ENCODE data around the gene DEFB123. TPM values are rescaled to one million over a fixed set of nuclear protein-coding genes. Genes with fewer than 3 reads are reported as not detected.

Gene DEFB123
- total RNA-seq, 1 donor from 2014 or later: not detected

DNA sequence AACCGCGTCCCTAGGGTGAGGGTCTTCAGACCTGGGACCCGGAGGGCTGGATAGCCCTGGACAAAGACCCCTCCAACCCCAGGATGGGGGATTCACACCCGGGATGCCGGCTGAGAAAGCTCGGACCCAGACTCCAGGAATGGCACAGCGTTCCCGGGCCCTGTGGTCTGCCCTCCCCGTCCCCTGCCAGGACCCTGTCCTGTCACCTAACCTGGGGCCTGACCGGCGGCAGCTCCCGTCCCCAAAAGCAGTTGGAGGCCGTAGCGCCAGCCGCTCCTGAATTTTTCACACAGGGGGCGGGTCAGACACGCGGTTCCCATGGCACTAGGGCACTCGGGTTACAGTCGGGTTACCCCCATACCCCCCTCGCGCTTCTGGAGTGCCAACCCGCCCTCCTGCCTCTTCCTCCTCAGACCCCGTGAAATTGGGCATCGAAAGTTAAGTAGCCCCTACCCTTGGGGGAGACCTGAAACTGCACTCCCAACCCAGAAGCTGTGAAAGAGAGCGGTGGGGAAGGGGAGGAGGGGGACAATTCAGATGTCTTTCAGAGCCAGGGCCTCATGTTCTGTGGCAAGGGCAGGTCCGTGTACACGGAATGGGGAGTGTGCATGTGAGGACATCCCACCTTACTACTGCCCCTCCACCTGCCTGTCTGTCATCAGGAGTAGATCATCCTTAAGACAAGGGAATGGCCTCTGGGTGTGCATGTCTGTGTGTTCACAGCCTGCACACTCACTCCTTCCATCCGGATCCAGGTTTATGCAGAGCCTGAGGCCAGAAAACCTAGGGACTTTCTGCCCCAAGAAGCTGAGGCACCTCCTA lies 35.3 kb downstream of the DEFB123 start:
- Mint-ChIP-seq H3K4me1 (ENCODE audit: low read depth) (no peaks in the 10 kb centered on the region), H3K4me3 (ENCODE audit: low read depth) (no peak overlapping the region), H3K27ac (no peak overlapping the region), H3K27me3 (peaks cover 8% of the 10 kb centered on the region), H3K36me3 (ENCODE audit: insufficient read depth) (peaks cover 6% of the 10 kb centered on the region), H3K9me3 (ENCODE audit: low read depth) (peaks cover 43% of the 10 kb centered on the region)
- no peak for TF ChIP-seq CTCF (IDR thresholded peaks at IDR 0.05; ENCODE audit: unreplicated experiment)
- no peak for DNase-seq (ENCODE audit: low spot score, unreplicated experiment)

GRCh38 chr20:31476294-31476585 lies 35.8 kb downstream of the DEFB123 start:
- peaks cover 6% of the 10 kb centered on the region for H3K36me3 Mint-ChIP-seq (ENCODE audit: insufficient read depth)
- H3K27ac Mint-ChIP-seq: no peak overlapping the region
- H3K9me3 Mint-ChIP-seq (ENCODE audit: low read depth): peaks cover 45% of the 10 kb centered on the region
- no peaks in the 10 kb centered on the region for H3K4me1 Mint-ChIP-seq (ENCODE audit: low read depth)
- no peak overlapping the region for H3K4me3 Mint-ChIP-seq (ENCODE audit: low read depth)
- no peak for DNase-seq (ENCODE audit: low spot score, unreplicated experiment)
- H3K27me3 Mint-ChIP-seq: peaks cover 8% of the 10 kb centered on the region
- TF ChIP-seq CTCF (IDR thresholded peaks at IDR 0.05; ENCODE audit: unreplicated experiment): no peak

DNA sequence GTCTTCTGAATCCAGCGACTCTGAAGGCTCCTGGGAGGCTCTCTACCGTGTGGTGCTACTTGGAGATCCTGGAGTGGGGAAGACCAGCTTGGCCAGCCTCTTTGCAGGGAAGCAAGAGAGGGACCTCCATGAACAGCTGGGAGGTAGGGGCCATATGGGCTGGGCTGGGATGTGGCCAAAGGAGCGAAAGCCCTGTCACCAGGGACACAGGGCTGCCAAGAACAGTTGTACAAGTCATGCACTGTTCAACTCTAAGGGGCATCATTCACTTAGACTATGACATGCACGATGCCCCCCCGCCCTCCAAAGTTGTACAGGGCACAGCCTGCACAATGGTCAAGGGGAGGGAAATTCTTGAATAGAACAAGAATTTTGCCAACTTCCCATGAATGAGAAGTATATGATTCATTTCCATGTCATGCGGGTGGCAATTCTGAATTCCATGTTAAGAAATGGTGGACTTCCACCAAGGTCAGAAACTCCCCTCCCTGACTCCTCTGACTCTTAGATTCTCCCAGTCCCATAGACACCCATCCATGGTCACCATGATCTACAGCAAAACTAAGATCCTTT lies 36.3 kb downstream of the DEFB123 start:
- H3K4me3 Mint-ChIP-seq (ENCODE audit: low read depth): no peak overlapping the region
- peaks cover 50% of the 10 kb centered on the region for H3K9me3 Mint-ChIP-seq (ENCODE audit: low read depth)
- no peaks in the 10 kb centered on the region for H3K4me1 Mint-ChIP-seq (ENCODE audit: low read depth)
- H3K27me3 Mint-ChIP-seq: peaks cover 10% of the 10 kb centered on the region
- no peak for DNase-seq (ENCODE audit: low spot score, unreplicated experiment)
- no peak overlapping the region for H3K27ac Mint-ChIP-seq
- no peak for TF ChIP-seq CTCF (IDR thresholded peaks at IDR 0.05; ENCODE audit: unreplicated experiment)
- peaks cover 10% of the 10 kb centered on the region for H3K36me3 Mint-ChIP-seq (ENCODE audit: insufficient read depth)

DNA sequence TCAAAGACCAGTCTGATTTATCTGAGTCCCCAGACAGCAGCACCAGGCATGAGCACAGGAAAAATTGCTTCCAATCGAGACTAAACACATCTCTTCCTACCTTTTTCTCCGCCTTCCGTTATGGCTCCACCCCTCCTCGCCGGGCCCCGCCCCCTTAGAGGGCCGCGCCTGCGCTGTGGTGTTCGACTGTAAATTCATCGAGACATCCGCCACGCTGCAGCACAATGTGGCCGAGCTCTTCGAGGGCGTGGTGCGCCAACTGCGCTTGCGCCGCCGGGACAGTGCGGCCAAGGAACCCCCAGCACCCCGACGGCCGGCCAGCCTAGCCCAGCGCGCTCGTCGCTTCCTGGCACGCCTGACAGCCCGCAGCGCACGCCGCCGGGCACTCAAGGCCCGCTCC lies 43.6 kb downstream of the DEFB123 start:
- Mint-ChIP-seq H3K9me3 (ENCODE audit: low read depth) (peaks cover 45% of the 10 kb centered on the region), H3K36me3 (ENCODE audit: insufficient read depth) (peaks cover 4% of the 10 kb centered on the region), H3K4me1 (ENCODE audit: low read depth) (no peaks in the 10 kb centered on the region), H3K4me3 (ENCODE audit: low read depth) (no peak overlapping the region), H3K27me3 (peaks cover 6% of the 10 kb centered on the region), H3K27ac (no peak overlapping the region)
- TF ChIP-seq CTCF (IDR thresholded peaks at IDR 0.05; ENCODE audit: unreplicated experiment): no peak
- no peak for DNase-seq (ENCODE audit: low spot score, unreplicated experiment)

DNA sequence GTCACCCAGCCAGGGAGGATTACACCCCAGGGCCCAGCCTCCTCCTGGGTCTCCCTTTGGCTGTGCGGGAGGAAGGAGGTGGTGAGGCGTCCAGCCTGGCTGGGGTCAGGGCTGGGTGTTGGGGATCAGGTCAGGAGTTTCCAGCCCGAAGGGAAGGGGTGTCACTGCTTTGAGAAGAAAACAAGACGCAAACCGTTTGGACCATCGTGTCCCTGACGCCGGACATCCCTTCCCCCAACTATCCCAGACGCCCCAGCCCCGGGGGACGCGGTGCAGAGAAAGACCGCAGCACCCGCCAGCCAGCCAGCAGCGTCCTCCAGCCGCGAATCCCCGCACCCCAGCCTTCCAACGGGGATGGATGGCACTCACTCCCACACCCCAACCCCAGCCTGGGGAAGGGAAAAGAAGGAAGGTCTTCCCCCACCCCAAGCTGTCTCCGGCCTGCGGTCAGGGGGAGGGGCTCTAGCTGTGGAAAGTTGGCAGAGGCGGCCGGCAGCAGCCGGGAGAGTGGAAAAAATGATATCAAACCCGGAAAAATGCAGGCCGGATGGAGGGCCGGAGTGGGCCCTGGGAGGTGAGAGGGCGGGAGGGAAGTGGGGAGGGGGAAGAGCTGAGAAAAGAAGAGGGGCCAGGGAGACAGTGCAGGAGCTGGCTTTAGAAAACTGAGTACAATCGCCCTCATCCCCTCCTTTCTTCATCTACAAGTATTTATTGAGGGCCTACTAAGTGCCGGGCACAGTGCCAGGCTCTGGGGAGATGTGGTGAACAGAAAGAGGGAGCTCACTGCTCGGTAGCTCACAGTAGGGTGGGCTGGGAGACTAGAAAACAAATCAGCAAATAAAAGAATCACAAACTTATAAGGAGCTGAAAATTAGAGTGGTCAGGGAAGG lies 45.3 kb downstream of the DEFB123 start:
- peaks cover 4% of the 10 kb centered on the region for H3K36me3 Mint-ChIP-seq (ENCODE audit: insufficient read depth)
- TF ChIP-seq CTCF (IDR thresholded peaks at IDR 0.05; ENCODE audit: unreplicated experiment): no peak
- H3K4me3 Mint-ChIP-seq (ENCODE audit: low read depth): no peak overlapping the region
- no peak for DNase-seq (ENCODE audit: low spot score, unreplicated experiment)
- H3K4me1 Mint-ChIP-seq (ENCODE audit: low read depth): no peaks in the 10 kb centered on the region
- peaks cover 6% of the 10 kb centered on the region for H3K27me3 Mint-ChIP-seq
- peaks cover 44% of the 10 kb centered on the region for H3K9me3 Mint-ChIP-seq (ENCODE audit: low read depth)
- H3K27ac Mint-ChIP-seq: no peak overlapping the region

Data from progenitor cell of endocrine pancreas (in vitro differentiated cells).